ENCODE results near the gene BEGAIN. TPM values are rescaled to one million over a fixed set of nuclear protein-coding genes. Genes with fewer than 3 reads are reported as not detected.

BEGAIN gene
- total RNA-seq, 2 donors from 2014 or later = 0.56 to 1.2 TPM

DNA sequence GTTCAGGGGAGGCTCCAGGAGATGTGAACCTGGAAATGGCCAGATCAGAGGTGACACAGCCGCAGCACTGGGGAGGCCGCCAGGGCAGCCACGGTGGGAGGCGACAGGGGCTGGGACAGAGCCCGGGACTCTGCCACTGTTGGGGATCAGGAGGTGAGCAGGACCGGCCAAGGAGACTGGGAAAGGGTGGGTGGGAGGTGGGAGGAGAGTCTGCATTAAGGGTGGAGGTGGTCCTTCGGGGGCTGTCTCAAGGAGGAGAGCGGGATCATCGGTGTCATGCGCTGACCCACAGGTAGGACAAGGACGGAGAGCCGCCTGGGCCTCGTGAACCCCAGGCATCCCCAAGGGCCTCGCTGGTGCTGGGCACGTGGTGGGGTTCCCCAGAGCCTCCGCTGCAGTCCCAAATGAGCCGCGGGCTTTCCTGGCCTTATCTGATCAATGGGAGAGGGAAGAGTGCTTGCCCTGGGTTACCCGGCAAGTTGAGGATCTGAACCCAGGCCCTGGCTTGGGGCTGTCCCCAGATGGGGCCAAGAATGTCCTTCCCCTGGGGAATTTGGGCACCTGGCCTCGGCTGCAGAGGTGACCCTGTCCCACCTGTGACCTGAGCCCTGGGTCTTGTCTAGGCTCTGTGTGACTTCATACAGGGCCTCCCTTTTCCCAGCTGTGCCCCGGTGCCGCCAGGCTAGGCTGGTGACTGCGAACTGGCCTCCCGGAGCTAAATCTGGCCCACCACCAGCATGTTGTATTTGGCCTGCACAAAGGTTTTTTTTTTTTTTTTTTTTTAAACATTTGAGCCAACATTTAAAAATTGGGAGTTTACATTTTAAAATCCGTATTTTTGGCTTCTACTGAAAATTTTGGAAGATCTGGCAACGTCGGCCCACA, 13.2 kb downstream of the BEGAIN start:
- DNase-seq (ENCODE audit: low spot score) = no peak
- intact Hi-C loops (cut with DNase I) = no loop called here

DNA sequence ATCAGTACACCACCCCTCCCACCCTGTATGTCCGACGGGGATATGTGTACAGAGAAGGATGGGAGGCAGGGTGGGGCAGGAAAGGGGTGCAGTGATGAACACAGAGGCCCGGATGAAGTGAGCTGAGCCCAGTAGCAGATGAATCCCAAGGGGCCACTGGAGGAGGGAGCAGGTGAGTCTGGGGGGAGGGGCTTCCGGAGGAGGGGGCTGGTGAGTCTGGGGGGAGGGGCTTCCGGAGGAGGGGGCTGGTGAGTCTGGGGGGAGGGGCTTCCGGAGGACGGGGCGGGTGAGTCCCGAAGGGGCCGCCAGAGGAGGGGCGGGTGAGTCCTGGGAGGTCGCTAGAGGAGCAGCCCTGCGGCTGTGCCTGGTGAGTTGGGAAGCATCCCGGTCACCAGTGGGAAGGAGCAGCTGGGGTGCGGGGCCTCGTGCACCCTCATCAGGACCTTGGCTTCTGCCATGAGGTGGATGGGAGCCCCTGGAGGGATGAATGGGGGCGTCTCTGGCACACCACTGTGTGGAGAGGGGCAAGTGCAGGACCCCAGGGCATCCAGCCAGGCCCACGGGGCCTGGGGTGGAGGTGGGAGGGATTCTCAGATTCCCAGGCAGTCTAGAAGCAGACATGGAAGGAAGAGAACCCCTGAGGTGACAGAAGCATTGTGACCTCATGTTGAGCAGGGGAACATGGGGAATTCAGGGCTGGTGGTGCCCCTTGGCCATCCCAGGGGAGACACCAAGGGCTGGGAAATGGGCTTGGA, 14.0 kb downstream of the BEGAIN start:
- intact Hi-C loops (cut with DNase I) = no loop called here
- DNase-seq (ENCODE audit: low spot score) = no peak

DNA sequence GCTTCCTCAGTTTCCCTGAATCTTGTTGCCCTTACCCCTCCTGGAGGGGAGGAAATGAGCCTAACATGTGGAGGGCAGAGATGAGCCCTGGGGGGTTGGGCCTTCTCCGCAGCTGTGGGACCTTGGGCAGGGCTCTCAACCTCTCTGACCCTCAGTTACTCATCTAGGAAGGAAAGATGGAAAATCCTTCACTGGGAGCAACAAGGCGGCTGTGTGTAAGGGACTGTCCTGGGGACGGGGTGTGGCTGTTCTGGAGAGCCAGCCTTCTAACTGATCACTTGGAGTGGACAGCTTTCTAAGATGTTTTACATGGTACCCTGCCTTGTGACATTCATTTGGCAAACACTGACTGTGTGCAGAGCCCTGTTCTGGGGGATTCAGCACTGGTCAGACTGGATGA, 14.7 kb downstream of the BEGAIN start:
- no peak for DNase-seq (ENCODE audit: low spot score)
- intact Hi-C loops (cut with DNase I) = no loop called here

DNA sequence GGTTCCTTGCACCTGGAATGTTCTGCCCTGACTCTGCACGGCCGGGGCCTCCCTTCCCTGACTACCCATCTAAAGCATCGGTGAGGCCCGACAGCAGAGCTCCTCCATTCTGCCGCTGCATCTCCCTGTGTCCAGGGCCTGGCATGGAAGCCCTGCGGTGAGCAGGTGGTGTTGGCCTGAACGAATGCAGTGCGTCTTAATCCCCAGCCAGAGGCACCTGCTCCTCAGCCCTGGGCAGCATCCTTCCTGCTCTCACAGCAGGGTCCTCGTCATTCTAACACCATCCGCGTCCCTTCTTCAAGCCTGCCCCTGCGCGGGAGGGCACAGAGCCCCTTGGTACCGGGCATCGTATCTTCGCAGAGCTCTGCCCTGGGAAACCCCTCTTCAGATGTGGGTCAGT, 15.4 kb downstream of the BEGAIN start:
- intact Hi-C loops (cut with DNase I) = no loop called here
- no peak for DNase-seq (ENCODE audit: low spot score)

DNA sequence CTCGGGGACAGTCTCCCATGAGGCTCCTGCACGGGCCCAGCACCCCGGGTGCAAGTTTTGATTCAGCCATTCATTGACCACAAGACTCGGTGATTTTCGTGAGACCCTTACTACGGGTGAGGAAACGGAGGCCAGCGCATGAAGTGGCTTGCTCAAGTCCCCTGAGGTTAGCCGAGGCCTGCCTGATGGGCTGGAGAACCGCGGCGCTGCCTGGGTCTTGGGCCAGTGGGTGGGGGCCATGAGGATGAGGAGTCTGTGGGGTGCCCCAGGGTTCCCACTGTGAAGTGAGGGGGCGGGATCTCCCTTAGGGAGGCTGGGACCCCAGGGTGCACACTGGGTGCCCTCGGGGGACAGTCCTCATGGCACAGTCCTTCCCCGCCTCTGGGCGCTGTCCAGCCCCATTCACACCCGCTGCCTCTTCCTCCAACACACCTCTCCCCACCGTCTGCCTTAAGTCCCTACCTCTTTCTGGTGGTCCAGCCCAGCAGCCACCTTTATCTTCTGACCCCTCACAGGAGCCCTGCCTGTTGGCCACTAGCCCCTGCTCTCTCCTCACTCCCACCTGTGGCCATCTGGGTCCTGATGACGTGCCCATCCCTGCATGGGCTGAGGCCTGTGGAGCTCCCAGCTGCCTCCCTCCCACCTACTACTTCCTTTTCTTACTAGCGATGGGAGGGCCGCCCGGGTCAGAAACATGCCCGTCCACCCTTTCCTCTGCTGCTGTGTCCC, 16.3 kb downstream of the BEGAIN start:
- no peak for DNase-seq (ENCODE audit: low spot score)
- intact Hi-C loops (cut with DNase I) = no loop called here

DNA sequence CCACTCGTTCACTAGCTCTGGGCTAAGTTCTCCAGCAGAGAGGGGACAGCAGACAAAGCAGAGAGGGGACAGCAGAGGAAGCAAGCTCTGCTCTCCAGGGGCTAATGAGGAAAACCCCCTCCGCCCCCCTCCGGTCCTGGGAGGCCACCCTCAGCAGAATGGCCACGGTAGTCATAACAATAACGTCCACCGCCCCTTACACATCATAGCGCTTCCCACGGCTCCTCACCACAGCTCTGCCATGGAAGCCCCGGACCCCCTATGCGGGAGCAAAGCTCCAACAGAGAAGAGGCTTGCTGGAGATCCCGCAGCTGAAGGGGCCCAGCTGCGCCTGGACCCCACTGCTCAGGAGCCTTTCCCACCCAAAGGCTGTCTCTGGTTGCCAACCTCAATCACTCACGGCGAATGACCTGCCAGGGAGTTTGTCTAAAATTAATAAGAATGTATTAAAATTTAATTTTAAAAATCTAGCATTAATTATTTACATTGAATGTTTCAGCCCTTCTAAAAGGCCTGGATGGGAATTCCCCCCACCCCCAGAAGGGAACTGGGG, 17.4 kb downstream of the BEGAIN start:
- no peak for DNase-seq (ENCODE audit: low spot score)
- intact Hi-C loops (cut with DNase I) = no loop called here

DNA sequence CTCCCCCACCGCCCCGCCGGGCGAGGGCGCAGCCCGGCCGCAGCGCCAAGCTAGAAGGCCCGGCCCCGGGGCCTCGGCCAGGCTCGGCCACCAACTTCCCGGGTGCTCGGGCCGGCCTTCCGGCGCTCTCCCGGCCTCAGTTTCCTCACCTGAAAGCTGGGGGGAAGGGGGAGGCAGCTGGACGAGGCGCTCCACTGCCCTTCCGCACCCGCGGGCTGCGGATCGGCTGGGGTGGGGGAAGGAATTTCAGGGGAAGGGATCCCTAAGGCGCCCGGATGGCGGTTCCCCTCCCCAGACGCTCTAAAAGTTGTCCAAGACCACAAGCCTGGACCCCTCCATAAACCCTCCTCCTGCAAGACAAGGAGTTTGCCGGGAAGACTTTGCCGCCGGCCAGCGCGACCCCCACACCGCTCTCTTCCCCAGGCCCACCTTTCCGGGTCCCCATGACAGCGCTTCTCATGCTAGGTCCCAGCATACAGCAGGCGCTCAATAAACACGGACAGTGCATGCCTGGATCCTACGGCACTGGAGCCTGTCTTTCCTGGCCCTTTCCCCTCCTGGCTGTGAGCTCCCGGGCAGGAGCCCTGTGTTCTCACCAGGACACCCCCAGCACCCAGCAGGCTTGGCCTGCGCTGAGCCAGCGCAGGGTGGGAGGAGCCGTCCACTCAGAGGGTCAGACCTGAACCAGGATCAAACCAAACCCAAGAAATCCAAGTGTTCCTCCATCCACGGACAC, 18.1 kb downstream of the BEGAIN start:
- intact Hi-C loops (cut with DNase I) = no loop called here
- DNase-seq (ENCODE audit: low spot score) = no peak

DNA sequence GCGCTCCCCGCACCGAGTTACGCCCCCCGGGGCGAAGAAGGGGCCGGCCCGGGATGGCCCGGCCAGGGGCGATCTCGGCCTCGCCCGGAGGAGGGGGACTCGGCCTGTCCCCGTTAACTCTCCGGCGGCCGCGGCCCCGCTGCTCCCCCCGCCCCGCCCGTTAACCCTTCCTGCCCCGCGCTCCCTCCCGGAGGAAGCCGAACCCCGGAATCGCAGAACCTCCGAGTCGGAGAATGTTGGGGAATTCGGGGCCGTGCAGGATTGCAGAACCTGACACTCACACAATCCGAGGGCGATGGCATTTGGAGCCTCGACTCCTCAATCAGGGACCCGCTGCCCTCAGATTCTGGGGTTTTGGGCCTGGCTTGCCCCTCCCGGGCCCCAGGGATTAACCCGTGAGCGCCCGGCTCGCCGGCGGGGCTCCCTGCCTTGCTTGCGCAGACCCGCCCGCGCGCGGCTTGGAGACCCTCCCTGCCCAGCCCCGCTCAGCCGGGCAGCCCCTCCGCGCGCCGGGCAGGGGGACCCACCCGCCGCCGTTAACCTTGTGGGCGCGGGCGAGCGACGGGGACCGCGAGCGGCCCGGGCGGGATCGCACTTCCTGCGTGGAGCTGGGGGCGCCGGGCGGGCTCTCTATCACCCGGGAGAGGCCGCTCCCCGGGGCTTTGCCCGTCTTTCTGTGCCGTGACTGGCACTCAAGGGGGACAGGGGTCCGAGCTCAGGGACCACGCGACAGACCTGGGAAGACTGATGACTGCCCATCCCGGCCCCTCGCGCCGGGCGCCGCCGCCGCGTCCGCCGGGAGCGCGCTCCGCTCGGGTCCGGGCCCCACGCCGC, 18.8 kb downstream of the BEGAIN start:
- intact Hi-C loops (cut with DNase I) = no loop called here
- DNase-seq (ENCODE audit: low spot score) = no peak

DNA sequence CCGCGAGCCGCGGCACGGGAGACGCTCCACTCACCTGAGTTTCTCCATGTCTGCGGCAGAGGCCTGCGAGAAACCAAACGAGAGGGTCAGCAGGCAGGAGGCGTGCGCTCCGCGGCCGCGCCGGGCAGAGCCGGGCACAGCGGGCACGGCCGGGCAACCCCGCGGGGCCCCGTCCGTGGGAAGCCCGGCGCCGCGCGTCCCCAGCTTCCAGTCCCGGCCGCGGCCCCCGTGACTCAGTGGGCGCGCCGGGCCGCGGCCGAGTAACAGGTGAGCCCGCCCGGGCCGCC, 19.4 kb downstream of the BEGAIN start:
- intact Hi-C loops (cut with DNase I) = no loop called here
- no peak for DNase-seq (ENCODE audit: low spot score)

DNA sequence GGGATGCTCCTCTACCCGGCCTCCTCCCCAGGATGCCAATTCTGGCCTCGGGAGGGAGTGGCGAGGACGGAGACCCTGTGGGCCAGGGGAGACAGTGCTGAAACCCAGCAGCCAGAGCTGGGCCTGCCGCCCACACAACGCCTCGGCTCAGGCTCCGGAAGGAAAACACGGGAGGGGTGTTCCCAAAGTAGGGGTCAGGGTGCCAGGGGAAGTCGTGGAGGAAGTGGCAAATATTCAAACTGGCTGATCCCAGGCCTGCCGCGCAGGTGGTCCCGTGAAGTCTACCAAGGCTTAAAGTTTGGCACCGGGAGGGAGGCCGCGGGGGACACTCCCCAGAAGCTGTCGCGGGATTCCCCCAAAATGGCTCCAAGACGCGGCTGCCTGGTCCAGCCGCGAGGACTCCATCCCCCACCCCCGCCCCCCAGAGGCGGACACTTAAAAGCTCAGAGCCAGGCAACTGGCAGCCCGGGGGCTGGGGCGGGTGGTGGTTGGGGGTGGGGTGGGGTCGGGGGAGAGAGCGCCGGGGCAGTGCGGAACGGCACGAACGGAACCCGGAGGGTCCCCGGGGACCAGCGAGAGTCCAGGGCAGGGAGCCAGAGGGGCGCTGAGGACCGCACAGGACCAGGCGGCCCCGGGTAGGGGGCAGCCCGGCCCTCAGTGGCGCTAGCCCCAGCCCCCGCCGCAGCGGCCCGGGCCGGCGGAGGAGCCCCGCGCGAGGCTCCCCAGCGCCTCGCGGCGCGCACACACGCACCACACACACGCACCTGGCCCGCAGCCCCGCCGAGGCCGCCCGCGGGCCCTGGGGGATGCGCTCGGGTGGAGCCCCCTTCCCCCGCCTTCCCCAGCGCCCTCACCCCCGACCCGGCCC, 20.0 kb downstream of the BEGAIN start:
- no peak for DNase-seq (ENCODE audit: low spot score)
- intact Hi-C loops (cut with DNase I) = no loop called here

DNA sequence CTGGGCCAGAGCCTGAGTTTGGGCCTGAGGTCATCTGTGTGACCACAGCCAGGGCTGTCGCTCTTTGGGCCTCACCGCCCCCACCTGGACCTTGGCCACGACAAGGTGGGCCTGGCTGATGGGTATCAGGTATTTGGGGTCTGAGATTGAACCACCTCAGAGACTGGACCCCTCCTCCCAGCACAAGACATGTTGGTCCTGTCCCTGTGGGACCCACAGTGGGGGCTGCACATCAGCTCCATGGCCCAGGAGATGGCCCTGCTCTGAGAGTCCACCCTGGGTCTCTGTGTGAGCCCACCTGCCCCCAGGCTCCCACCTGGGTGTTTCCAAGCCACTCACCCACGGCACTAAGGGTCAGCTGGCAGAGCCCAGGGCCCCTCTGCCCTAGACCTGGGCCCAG, 20.6 kb downstream of the BEGAIN start:
- intact Hi-C loops (cut with DNase I) = no loop called here
- DNase-seq (ENCODE audit: low spot score) = no peak

DNA sequence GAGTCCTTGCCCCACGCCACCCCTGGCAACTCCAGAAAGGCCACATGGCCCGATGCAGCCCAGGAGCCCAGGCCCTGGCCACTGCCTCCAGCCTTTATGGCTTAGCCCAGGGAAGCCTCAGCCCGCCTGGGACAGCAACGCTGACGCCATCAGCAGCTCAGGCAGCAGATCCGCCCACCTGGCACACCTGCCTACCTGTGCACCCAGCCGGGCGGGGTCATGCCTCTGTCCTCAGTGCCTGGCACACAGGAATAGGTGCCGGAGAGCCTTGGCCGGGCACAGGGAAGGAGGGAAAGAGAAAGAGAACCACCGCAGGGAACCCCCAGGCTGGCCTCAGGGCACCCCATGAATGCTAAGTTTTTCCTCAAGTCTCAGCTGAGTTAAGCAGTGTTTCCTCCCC, 21.1 kb downstream of the BEGAIN start:
- no peak for DNase-seq (ENCODE audit: low spot score)
- intact Hi-C loops (cut with DNase I) = no loop called here

DNA sequence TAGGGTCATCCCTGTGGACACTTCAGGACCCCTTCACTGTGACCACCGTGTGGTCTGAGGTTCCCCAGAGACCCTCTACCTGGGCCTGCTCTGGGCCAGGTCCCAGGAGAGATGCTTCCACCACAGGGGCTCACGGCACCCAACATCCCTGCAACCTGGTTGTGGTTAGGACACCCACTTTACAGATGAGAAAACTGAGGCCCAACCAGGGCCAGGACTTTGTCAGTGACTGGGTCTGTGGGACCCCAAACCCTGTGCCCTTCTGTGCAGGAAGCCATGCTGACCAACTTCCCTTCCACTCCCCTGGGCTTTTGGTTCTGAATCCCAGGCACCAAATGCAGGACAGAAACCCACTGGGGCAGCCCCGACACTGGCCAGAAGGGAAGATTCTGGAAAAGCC, 21.6 kb downstream of the BEGAIN start:
- intact Hi-C loops (cut with DNase I) = no loop called here
- no peak for DNase-seq (ENCODE audit: low spot score)

DNA sequence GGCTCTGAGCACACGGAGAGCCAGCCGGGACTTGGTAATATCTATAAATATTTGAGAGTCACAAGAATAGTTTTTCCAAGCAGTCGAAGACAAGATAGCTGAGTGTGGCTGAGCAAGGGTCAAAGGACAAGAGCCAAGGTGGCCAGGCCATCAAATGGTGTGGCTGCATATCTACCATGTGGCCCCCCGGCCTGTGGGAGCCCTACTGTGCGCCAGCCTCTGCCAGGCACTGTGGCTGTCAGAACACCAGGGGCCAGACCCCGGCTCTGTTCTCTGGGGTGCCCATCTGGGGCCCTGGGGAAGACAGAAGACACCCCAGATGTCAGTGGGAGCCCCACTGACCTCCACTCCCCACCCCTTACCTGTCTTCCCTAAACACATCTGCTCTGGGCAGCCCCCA, 22.7 kb downstream of the BEGAIN start:
- intact Hi-C loops (cut with DNase I) = no loop called here
- DNase-seq (ENCODE audit: low spot score) = no peak

DNA sequence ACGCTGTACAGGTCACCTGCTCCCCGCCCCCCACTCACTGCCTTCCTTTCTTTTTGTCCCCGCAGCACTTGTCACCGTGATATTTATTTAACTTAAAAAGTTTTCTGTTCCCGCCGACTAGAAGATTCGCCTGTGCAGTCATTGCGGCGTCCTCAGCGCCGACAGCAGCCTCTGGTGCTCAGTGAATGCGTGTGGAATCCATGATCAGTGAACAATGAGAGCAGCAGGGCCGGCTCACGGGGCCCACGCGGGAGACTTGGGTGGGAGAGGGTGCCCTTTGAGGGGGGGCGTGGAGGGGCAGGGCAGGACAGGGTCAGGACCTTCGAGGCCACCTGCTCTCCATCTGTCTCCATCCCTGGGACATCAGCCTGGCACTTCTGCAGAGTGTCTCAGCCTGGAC, 24.5 kb downstream of the BEGAIN start:
- no peak for DNase-seq (ENCODE audit: low spot score)
- intact Hi-C loops (cut with DNase I) = no loop called here

DNA sequence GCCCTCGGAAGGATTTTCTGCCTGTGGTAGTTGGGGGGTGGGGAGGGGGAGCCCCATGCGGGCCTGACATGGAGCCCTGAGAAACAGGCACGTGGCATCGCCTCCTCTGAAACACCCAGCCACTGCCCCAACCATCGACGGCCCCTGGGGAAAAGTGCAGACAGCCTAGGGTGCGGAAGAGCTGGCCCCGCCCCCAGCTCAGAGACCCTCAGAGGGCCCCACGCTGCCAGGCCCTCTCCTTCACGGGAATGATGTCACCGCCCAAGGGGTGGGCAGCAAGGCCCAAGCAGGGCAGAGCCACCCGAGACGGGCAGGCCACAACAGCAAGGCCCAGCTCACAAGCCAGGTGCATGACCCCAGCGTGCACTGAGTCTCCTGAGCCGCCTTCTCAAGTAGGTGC, 26.2 kb downstream of the BEGAIN start:
- DNase-seq (ENCODE audit: low spot score) = no peak
- intact Hi-C loops (cut with DNase I) = no loop called here

DNA sequence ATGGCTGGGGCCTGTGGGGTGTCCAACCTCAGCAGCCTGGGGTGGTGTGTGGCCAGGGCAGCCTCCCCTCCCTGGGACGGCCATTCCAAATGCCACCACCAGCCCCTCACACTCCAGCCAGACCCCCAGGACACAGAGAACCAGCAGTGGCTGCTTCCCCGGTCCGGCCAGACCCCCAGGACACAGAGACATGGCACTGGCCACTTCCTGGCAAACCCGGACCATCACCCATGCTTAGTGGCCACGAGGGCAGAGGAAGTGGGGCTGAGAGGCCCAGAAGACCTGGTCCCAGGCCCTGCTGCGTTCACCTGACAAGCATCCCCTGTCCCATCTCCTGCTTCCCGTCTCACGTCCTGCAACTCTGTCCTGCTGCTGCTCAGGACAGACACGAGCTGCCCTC, 26.7 kb downstream of the BEGAIN start:
- intact Hi-C loops (cut with DNase I) = no loop called here
- DNase-seq (ENCODE audit: low spot score) = no peak

DNA sequence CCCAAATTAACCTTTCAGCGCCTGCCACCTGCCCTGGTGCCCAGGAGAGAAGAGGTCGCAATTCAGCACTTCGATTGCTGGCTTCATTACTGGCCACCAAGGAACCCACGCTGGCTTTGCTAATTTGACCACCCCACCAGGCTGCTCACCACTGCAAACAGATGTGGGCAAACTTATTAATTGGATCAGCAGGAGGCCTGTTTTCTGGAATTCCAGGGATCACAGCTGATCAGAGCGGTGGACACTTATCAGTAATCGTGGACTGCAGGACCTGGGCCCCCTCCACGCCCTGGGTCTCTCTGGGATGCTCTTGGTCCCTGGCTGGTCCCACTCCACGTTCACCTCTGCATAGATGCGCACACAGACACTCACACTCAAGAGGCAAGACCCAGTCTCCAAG, 27.8 kb downstream of the BEGAIN start:
- DNase-seq (ENCODE audit: low spot score) = no peak
- intact Hi-C loops (cut with DNase I) = no loop called here
